NB4 (cell line): ENCODE results near the gene PANK4.

ENCODE experiments used
- CTCF ChIP-seq: IDR thresholded peaks from one replicate; pipeline ENCODE4 v1.5.1; 2012; ENCODE audit warnings: low read depth, low read length
- MAX ChIP-seq: IDR thresholded peaks from 2 replicates; pipeline ENCODE4 v1.6.1; 2011; ENCODE audit warnings: low read depth, low read length
- POLR2A ChIP-seq: IDR thresholded peaks from 2 replicates; pipeline ENCODE4 v1.6.1; 2011; ENCODE audit warnings: mild to moderate bottlenecking; ENCODE audit not compliant: insufficient read length; ENCODE audit errors: extremely low read depth

- TF ChIP-seq POLR2A = no peak
- no peak for TF ChIP-seq CTCF
- no peak for TF ChIP-seq MAX
Measured at GRCh38 chr1:2506901-2507565, 19.4 kb downstream of the PANK4 start.
